HG03039 (cell line): ENCODE data around the gene IGF2BP2.
"Not testable (repeated sequence)": the region's sequence is repeated elsewhere in the genome, so short reads cannot be mapped to it uniquely, and the experiment has no call there.

ENCODE experiments used
- ATAC-seq: cut with Tn5 transposase; IDR thresholded peaks from one replicate; pipeline ENCODE4 v1.9.1; 2021; ENCODE audit warnings: mild to moderate bottlenecking, moderate library complexity; ENCODE audit not compliant: unreplicated experiment

The IGF2BP2 gene

DNA sequence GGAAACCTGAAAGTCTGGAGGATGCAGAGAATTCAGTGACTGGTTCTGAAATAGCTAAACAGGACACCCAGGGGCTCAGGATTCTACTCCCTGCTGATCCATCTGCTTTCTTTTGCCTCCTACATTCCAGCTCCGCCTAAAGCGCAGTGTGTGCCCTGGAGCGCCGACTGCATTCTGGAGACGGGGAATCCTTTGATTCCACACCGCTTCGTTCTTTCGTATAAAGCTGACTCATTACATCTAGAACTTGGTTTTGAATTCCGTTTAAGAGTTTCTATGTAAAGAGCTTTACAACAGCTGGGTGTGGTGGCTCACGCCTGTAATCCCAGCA, 177.0 kb downstream of the IGF2BP2 start:
- no peak for ATAC-seq

GRCh38 chr3:185647134-185647879, 177.5 kb downstream of the IGF2BP2 start:
- ATAC-seq: no peak

GRCh38 chr3:185646382-185647133, 178.3 kb downstream of the IGF2BP2 start:
- ATAC-seq: no peak

DNA sequence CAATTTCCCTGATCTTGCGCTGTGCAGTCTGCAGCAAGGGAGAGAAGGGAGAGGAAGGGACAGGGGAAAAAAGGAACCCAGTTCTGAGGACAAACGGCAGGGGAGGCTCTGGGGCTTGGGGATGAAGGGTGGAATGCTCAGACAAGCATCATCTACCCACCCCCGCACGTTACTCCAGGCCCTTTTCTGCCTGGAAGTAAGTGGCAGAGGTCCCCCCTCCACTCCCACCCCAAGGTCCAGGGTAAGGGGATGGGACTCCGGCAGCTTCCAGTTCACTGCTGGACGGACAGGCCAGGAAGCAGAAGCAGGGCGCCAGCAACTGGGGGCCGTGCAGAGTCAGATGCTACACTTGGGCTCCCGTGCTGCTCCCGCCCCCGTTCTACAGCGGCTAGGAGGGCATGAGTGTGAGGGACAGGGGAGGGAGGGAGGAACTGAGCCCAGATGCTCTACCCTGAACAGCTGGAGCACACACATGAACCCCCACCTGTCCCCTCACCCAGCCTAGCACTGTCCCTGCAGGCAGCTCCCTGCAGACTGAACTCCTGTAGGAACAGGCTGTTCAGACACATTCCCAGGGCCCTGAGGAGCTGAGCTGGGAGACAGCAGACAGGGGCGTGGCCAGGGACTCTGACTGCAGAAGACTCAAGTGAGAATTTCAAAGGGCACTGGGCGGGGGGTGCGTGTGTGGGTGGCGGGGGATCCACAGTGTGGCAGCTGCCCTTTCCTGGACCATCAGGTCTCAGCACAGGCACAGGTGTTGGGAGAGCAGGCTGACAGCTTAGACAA, 179.1 kb downstream of the IGF2BP2 start:
- ATAC-seq: no peak

GRCh38 chr3:185645191-185645590, 179.7 kb downstream of the IGF2BP2 start:
- not testable (repeated sequence) for ATAC-seq

DNA sequence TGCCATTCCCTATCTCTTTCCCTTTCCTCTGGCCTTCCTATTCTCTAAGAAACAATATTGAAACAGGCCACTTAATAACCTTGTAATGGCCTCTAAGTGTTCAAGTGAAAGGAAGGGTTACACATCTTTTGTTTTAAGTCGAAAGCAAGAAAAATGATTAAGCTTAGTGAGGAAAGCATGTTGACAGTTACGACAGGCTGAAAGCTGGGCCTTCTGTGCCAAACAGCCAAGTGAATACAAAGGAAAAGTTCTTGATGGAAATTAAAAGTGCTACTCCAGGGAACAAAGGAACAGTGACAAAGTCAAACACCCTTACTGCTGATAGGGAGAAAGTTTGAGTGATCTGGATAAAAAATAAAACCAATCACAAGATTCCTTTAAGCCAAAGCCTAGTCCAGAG, 184.5 kb downstream of the IGF2BP2 start:
- no peak for ATAC-seq

- no peak for ATAC-seq
Measured at GRCh38 chr3:185639632-185640206, 185.1 kb downstream of the IGF2BP2 start.

GRCh38 chr3:185638651-185639050, 186.2 kb downstream of the IGF2BP2 start:
- ATAC-seq: not testable (repeated sequence)

DNA sequence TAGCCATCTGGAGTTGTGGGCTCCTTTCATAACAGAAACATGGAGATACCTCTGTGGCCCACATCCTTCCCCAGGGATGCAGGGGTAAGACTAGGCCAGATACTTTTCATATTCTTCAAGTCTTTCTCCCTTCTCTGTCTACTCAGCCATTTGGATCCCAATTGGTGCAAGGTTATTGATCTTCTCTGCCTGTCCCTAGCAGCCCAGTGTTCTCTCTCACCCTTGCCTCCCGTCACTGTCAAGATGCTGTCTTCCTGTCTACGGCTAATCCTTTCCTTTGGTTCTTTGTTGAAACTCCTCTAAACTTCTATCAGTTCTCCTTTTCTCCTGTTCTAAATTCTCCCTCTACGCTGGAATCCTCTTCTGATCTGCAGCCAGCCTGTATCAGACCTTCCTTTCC, 187.5 kb downstream of the IGF2BP2 start:
- ATAC-seq: no peak

DNA sequence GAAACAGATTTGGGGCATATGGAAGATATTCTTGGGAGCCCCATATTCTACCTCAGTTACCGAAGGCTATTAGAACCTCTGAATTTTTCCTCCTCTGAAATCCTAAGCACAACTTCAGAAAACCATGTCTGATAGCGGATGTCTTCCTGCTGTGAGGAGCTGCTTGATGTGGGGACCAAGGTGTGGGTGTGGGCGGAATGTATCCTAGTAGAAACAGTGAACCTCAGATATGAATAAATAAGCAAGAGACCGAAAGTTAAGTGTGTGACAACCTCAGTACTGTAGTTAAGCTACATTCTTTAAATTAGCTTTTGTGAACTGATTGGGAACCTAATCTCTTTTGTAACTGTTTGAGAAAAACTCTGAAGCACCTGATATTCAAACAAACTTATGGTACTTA, 191.8 kb downstream of the IGF2BP2 start:
- ATAC-seq: no peak

DNA sequence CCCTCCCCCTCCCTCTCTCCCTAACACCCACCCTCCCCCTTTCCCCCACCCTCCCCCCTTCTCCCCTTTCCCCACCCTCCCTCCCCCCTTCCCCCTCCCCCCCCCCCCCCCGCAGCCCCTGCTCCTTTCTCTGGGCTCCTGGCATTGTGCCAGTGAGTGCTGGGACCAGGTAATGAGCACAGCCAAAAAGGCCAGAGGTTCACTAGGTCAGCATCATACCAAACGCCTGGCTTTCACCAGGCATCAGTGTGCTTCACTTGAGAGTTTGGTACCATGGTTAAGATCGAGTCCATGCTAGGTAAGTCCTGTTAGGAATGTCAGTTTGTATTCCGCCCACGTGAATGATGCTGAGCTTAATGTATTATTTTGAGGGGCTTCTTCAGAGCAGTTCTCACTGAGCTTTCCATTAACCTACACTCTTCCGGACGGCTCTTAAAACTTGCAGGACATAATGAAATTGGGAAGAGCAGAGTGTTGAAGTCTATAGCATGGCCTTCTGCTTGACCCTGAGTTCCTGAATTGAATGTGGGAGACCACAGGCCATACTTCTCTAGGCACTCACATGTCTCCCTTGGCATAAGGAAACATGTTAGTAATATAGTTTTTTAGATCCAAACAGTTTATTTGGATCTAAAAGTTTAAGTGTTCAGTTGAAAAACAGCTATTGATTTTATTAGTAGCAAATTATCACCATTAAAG, 193.2 kb downstream of the IGF2BP2 start:
- no peak for ATAC-seq

DNA sequence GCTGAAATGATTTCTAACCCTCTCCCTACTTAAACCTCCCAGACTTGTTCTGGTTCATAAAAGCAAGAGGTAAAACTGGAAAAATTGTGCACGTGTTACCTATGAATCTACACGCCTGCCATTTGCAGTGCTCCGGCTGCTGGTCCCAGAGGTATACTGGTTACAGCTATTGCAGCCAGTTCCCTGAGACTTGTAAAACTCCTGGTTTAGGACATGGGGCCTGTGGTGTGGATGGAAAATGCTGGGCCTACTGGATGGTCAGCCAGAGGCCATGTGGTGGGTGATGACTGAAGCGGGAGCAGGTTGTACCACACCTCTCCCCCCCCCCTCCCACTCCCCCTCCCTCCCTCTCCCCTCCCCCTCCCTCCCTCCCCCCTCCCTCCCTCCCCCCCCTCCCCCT, 193.7 kb downstream of the IGF2BP2 start:
- ATAC-seq: no peak

- no peak for ATAC-seq
Measured at GRCh38 chr3:185630182-185630622, 194.6 kb downstream of the IGF2BP2 start.

GRCh38 chr3:185629554-185630181, 195.2 kb downstream of the IGF2BP2 start:
- no peak for ATAC-seq

DNA sequence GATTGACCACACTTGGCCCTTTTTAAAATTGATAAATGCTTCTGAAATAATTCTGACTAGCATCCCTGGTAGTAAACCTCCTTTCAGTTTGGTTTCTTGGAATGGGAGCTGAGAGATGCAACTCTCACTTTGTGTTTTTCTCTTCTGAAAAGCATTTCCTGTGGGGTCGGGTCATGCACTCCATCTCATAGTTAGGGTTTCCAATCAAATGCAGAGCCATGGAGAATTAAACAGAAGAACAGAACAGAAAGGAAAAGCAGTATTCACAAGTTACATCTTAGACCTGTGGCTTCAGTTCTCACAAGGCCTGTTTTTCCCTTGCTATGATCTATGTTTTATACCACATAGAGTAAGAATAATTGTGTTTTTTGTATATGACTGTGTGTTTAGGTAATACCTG, 199.1 kb downstream of the IGF2BP2 start:
- ATAC-seq: no peak

GRCh38 chr3:185623939-185624665, 200.7 kb downstream of the IGF2BP2 start:
- no peak for ATAC-seq

GRCh38 chr3:185613016-185613415, 211.8 kb downstream of the IGF2BP2 start:
- ATAC-seq: no peak

DNA sequence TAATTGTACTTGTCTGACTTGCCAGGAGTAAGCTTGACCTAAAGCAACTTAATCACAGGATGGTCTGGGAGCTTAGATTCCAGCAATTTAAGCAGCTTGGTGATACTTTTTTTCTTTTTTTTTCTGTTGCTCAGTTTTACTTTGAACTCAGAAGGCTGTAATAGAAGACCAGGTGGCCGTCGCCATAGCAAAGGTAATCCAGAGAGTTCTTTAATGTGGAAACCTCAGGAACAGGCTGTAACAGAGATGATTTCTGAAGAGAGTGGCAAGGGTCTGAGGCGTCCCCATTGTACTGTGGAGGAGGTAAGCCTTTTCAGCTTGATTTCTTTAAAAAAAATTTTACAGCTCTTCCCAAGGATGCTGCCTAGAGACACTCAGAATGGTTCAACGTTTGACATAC, 218.6 kb downstream of the IGF2BP2 start:
- no peak for ATAC-seq

- ATAC-seq: no peak
Measured at GRCh38 chr3:185605566-185605965, 219.3 kb downstream of the IGF2BP2 start.

- no peak for ATAC-seq
Measured at GRCh38 chr3:185595526-185595925, 229.3 kb downstream of the IGF2BP2 start.
